ENCODE data around the gene UIMC1. TPM values are rescaled to one million over a fixed set of nuclear protein-coding genes. Genes with fewer than 3 reads are reported as not detected.
"Not testable (repeated sequence)": the region's sequence is repeated elsewhere in the genome, so short reads cannot be mapped to it uniquely, and the experiment has no call there.

The UIMC1 gene
- total and polyA plus RNA-seq, 2 donors = 44.4 to 51.8 TPM

- H3K4me3 ChIP-seq (ENCODE audit: low read length in 2 of 2) = no peak overlapping the region
- peaks cover 5 to 18% of the 10 kb centered on the region in 2 donors for H3K36me3 ChIP-seq (ENCODE audit: control insufficient read depth in 2 of 2, insufficient read depth in 2 of 2, low read length in 1 of 2)
- H3K9me3 ChIP-seq (ENCODE audit: control insufficient read depth in 2 of 2, insufficient read depth in 1 of 2, low read length in 1 of 2) = peaks cover 0 to 8% of the 10 kb centered on the region in 2 donors
- peaks cover 19 to 29% of the 10 kb centered on the region in 2 donors for H3K4me1 ChIP-seq (ENCODE audit: control insufficient read depth in 2 of 2, insufficient read depth in 2 of 2, low read length in 2 of 2)
- H3K27ac ChIP-seq (ENCODE audit: low read depth in 1 of 2, low read length in 1 of 2) = peak overlapping the region in 1 of 2 donors; percentile 86
- WGBS = 6% methylated on average over 2 of the region's 2 CpGs
- H3K27me3 ChIP-seq (ENCODE audit: control insufficient read depth in 2 of 2, insufficient read depth in 1 of 2, low read length in 1 of 2) = no peaks in the 10 kb centered on the region
- peak; percentile 39 to 88 (median 68) for DNase-seq (ENCODE audit: low read depth in 6 of 9, low spot score in 9 of 9)
Observed at GRCh38 chr5:176985516-176985915, 21.1 kb downstream of the UIMC1 start.

GRCh38 chr5:176984176-176984575 is 22.4 kb downstream of the UIMC1 start:
- not testable (repeated sequence) for H3K9me3 ChIP-seq (ENCODE audit: control insufficient read depth in 2 of 2, insufficient read depth in 1 of 2, low read length in 1 of 2); DNase-seq (ENCODE audit: low read depth in 6 of 9, low spot score in 9 of 9); H3K4me3 ChIP-seq (ENCODE audit: low read length in 2 of 2); H3K27ac ChIP-seq (ENCODE audit: low read depth in 1 of 2, low read length in 1 of 2); H3K27me3 ChIP-seq (ENCODE audit: control insufficient read depth in 2 of 2, insufficient read depth in 1 of 2, low read length in 1 of 2)
- 98% methylated on average over 28 of the region's 28 CpGs for WGBS
- Histone ChIP-seq H3K4me1 (ENCODE audit: control insufficient read depth in 2 of 2, insufficient read depth in 2 of 2, low read length in 2 of 2) (peaks cover 19 to 29% of the 10 kb centered on the region in 2 donors), H3K36me3 (ENCODE audit: control insufficient read depth in 2 of 2, insufficient read depth in 2 of 2, low read length in 1 of 2) (peaks cover 12 to 28% of the 10 kb centered on the region in 2 donors)

- peaks cover 19 to 29% of the 10 kb centered on the region in 2 donors for H3K4me1 ChIP-seq (ENCODE audit: control insufficient read depth in 2 of 2, insufficient read depth in 2 of 2, low read length in 2 of 2)
- not testable (repeated sequence) for H3K4me3 ChIP-seq (ENCODE audit: low read length in 2 of 2); H3K27ac ChIP-seq (ENCODE audit: low read depth in 1 of 2, low read length in 1 of 2); DNase-seq (ENCODE audit: low read depth in 6 of 9, low spot score in 9 of 9); H3K27me3 ChIP-seq (ENCODE audit: control insufficient read depth in 2 of 2, insufficient read depth in 1 of 2, low read length in 1 of 2); H3K9me3 ChIP-seq (ENCODE audit: control insufficient read depth in 2 of 2, insufficient read depth in 1 of 2, low read length in 1 of 2)
- WGBS = 97% methylated on average over 21 of the region's 21 CpGs
- H3K36me3 ChIP-seq (ENCODE audit: control insufficient read depth in 2 of 2, insufficient read depth in 2 of 2, low read length in 1 of 2) = peaks cover 12 to 30% of the 10 kb centered on the region in 2 donors
Observed at GRCh38 chr5:176983593-176983992, 23.0 kb downstream of the UIMC1 start.

GRCh38 chr5:176983112-176983511 is 23.5 kb downstream of the UIMC1 start:
- WGBS = 88% methylated on average over 13 of the region's 13 CpGs
- Histone ChIP-seq H3K4me1 (ENCODE audit: control insufficient read depth in 2 of 2, insufficient read depth in 2 of 2, low read length in 2 of 2) (peaks cover 19 to 29% of the 10 kb centered on the region in 2 donors), H3K36me3 (ENCODE audit: control insufficient read depth in 2 of 2, insufficient read depth in 2 of 2, low read length in 1 of 2) (peaks cover 12 to 30% of the 10 kb centered on the region in 2 donors)
- H3K27me3 ChIP-seq (ENCODE audit: control insufficient read depth in 2 of 2, insufficient read depth in 1 of 2, low read length in 1 of 2); H3K27ac ChIP-seq (ENCODE audit: low read depth in 1 of 2, low read length in 1 of 2); DNase-seq (ENCODE audit: low read depth in 6 of 9, low spot score in 9 of 9); H3K4me3 ChIP-seq (ENCODE audit: low read length in 2 of 2); H3K9me3 ChIP-seq (ENCODE audit: control insufficient read depth in 2 of 2, insufficient read depth in 1 of 2, low read length in 1 of 2): not testable (repeated sequence)

- Histone ChIP-seq H3K27me3 (ENCODE audit: control insufficient read depth in 2 of 2, insufficient read depth in 1 of 2, low read length in 1 of 2) (no peaks in the 10 kb centered on the region), H3K36me3 (ENCODE audit: control insufficient read depth in 2 of 2, insufficient read depth in 2 of 2, low read length in 1 of 2) (peaks cover 12 to 30% of the 10 kb centered on the region in 2 donors), H3K27ac (ENCODE audit: low read depth in 1 of 2, low read length in 1 of 2) (no peak overlapping the region), H3K9me3 (ENCODE audit: control insufficient read depth in 2 of 2, insufficient read depth in 1 of 2, low read length in 1 of 2) (peaks cover 0 to 8% of the 10 kb centered on the region in 2 donors), H3K4me3 (ENCODE audit: low read length in 2 of 2) (no peak overlapping the region), H3K4me1 (ENCODE audit: control insufficient read depth in 2 of 2, insufficient read depth in 2 of 2, low read length in 2 of 2) (peaks cover 6 to 10% of the 10 kb centered on the region in 2 donors)
- WGBS = 97% methylated on average over 7 of the region's 7 CpGs
- DNase-seq (ENCODE audit: low read depth in 6 of 9, low spot score in 9 of 9) = no peak
Observed at GRCh38 chr5:176980818-176981217, 25.8 kb downstream of the UIMC1 start.

- Histone ChIP-seq H3K4me3 (ENCODE audit: low read length in 2 of 2) (no peak overlapping the region), H3K9me3 (ENCODE audit: control insufficient read depth in 2 of 2, insufficient read depth in 1 of 2, low read length in 1 of 2) (peaks cover 0 to 8% of the 10 kb centered on the region in 2 donors), H3K27ac (ENCODE audit: low read depth in 1 of 2, low read length in 1 of 2) (no peak overlapping the region), H3K27me3 (ENCODE audit: control insufficient read depth in 2 of 2, insufficient read depth in 1 of 2, low read length in 1 of 2) (no peaks in the 10 kb centered on the region), H3K4me1 (ENCODE audit: control insufficient read depth in 2 of 2, insufficient read depth in 2 of 2, low read length in 2 of 2) (no peaks in the 10 kb centered on the region), H3K36me3 (ENCODE audit: control insufficient read depth in 2 of 2, insufficient read depth in 2 of 2, low read length in 1 of 2) (peaks cover 18 to 37% of the 10 kb centered on the region in 2 donors)
- 96% methylated on average over 3 of the region's 3 CpGs for WGBS
- DNase-seq (ENCODE audit: low read depth in 6 of 9, low spot score in 9 of 9) = no peak
Observed at GRCh38 chr5:176979669-176980068, 26.9 kb downstream of the UIMC1 start.

GRCh38 chr5:176965633-176966032 is 40.9 kb downstream of the UIMC1 start:
- Histone ChIP-seq H3K27ac (ENCODE audit: low read depth in 1 of 2, low read length in 1 of 2) (no peak overlapping the region), H3K36me3 (ENCODE audit: control insufficient read depth in 2 of 2, insufficient read depth in 2 of 2, low read length in 1 of 2) (peaks cover 23 to 37% of the 10 kb centered on the region in 2 donors), H3K27me3 (ENCODE audit: control insufficient read depth in 2 of 2, insufficient read depth in 1 of 2, low read length in 1 of 2) (no peaks in the 10 kb centered on the region), H3K4me3 (ENCODE audit: low read length in 2 of 2) (no peak overlapping the region), H3K4me1 (ENCODE audit: control insufficient read depth in 2 of 2, insufficient read depth in 2 of 2, low read length in 2 of 2) (no peaks in the 10 kb centered on the region), H3K9me3 (ENCODE audit: control insufficient read depth in 2 of 2, insufficient read depth in 1 of 2, low read length in 1 of 2) (no peaks in the 10 kb centered on the region)
- 92% methylated on average over 1 of the region's 1 CpG for WGBS
- DNase-seq (ENCODE audit: low read depth in 6 of 9, low spot score in 9 of 9) = no peak

GRCh38 chr5:176959051-176959450 is 47.5 kb downstream of the UIMC1 start:
- H3K9me3 ChIP-seq (ENCODE audit: control insufficient read depth in 2 of 2, insufficient read depth in 1 of 2, low read length in 1 of 2) = no peaks in the 10 kb centered on the region
- H3K27me3 ChIP-seq (ENCODE audit: control insufficient read depth in 2 of 2, insufficient read depth in 1 of 2, low read length in 1 of 2) = no peaks in the 10 kb centered on the region
- 85% methylated on average over 3 of the region's 3 CpGs for whole genome bisulfite sequencing
- no peak overlapping the region for H3K27ac ChIP-seq (ENCODE audit: low read depth in 1 of 2, low read length in 1 of 2)
- H3K4me1 ChIP-seq (ENCODE audit: control insufficient read depth in 2 of 2, insufficient read depth in 2 of 2, low read length in 2 of 2) = no peaks in the 10 kb centered on the region
- peaks cover 7 to 35% of the 10 kb centered on the region in 2 donors for H3K36me3 ChIP-seq (ENCODE audit: control insufficient read depth in 2 of 2, insufficient read depth in 2 of 2, low read length in 1 of 2)
- no peak overlapping the region for H3K4me3 ChIP-seq (ENCODE audit: low read length in 2 of 2)
- DNase-seq (ENCODE audit: low read depth in 6 of 9, low spot score in 9 of 9) = peak in 8 of 9 donors; percentile 10 to 69 (median 24)

- WGBS = 85% methylated on average over 1 of the region's 1 CpG
- no peak for DNase-seq (ENCODE audit: low read depth in 6 of 9, low spot score in 9 of 9)
- Histone ChIP-seq H3K9me3 (ENCODE audit: control insufficient read depth in 2 of 2, insufficient read depth in 1 of 2, low read length in 1 of 2) (no peaks in the 10 kb centered on the region), H3K4me1 (ENCODE audit: control insufficient read depth in 2 of 2, insufficient read depth in 2 of 2, low read length in 2 of 2) (no peaks in the 10 kb centered on the region), H3K36me3 (ENCODE audit: control insufficient read depth in 2 of 2, insufficient read depth in 2 of 2, low read length in 1 of 2) (peaks cover 11 to 50% of the 10 kb centered on the region in 2 donors), H3K27ac (ENCODE audit: low read depth in 1 of 2, low read length in 1 of 2) (no peak overlapping the region), H3K27me3 (ENCODE audit: control insufficient read depth in 2 of 2, insufficient read depth in 1 of 2, low read length in 1 of 2) (no peaks in the 10 kb centered on the region), H3K4me3 (ENCODE audit: low read length in 2 of 2) (no peak overlapping the region)
Observed at GRCh38 chr5:176956756-176957155, 49.8 kb downstream of the UIMC1 start.
